SK-N-SH (cell line): ENCODE measurements around the gene MAGEB6. TPM values are rescaled to one million over a fixed set of nuclear protein-coding genes. Genes with fewer than 3 reads are reported as not detected.

Experiments
- CTCF ChIA-PET: fragments of 300-600, 350-600 bp; formaldehyde crosslinking; extraction: SDS; loops from one replicate; lab custom pipeline; 2021; lab: Yijun Ruan, JAX
- POLR2A ChIA-PET: fragments of 350-600 bp; sonication (Branson Sonifier 250); formaldehyde crosslinking; extraction: SDS; loops from one replicate; lab custom pipeline; 2020; ENCODE audit warnings: antibody characterized with exemption, inconsistent platforms; lab: Yijun Ruan, JAX
- DNase-seq: peaks from one replicate; pipeline ENCODE4 v3.0.0; 2012
- H2AFZ ChIP-seq: fragments of 200-600 bp; sonication (generic); 2 replicates; pipeline ENCODE4 v1.8.1; 2016; ENCODE audit warnings: antibody characterized with exemption, mild to moderate bottlenecking, low read depth
- H3F3A ChIP-seq: fragments of 200-600 bp; sonication (generic); replicated peaks from 2 replicates; pipeline ENCODE3; 2016; ENCODE audit warnings: antibody characterized with exemption, mild to moderate bottlenecking; ENCODE audit not compliant: insufficient read depth
- H3K27ac ChIP-seq, 2 experiments: fragments of 200-500 bp in 1 of 2; fragments of 200-600 bp in 1 of 2; sonication (Bioruptor generic) in 1 of 2; sonication (generic), shearing (Covaris generic) in 1 of 2; 2 replicates each; pipeline versions ENCODE4 v1.5.1 to v1.6.1; 2014 to 2016; ENCODE audit warnings: low read depth in 2 of 2, inconsistent platforms in 1 of 2, low read length in 1 of 2, mild to moderate bottlenecking in 1 of 2, mixed read lengths in 1 of 2
- H3K27me3 ChIP-seq: fragments of 200-600 bp; sonication (generic), shearing (Covaris generic); 2 replicates; pipeline ENCODE4 v1.6.1; 2016; ENCODE audit warnings: mixed run types; ENCODE audit not compliant: insufficient read depth
- H3K36me3 ChIP-seq, 2 experiments: fragments of 200-500 bp in 1 of 2; fragments of 200-600 bp in 1 of 2; sonication (Bioruptor generic) in 1 of 2; sonication (generic) in 1 of 2; replicated peaks in 1 of 2; 2 replicates each; pipeline versions ENCODE3 to v1.5.1; 2014 to 2016; ENCODE audit warnings: low read length in 1 of 2, mild to moderate bottlenecking in 1 of 2; ENCODE audit not compliant: insufficient read depth in 2 of 2, control insufficient read depth in 1 of 2
- H3K4me1 ChIP-seq, 2 experiments: fragments of 200-500 bp in 1 of 2; fragments of 200-600 bp in 1 of 2; sonication (Bioruptor generic) in 1 of 2; sonication (generic), shearing (Covaris generic) in 1 of 2; 2 replicates each; pipeline versions ENCODE4 v1.5.1 to v1.6.1; 2014 to 2016; ENCODE audit warnings: low read depth in 1 of 2, low read length in 1 of 2, mixed run types in 1 of 2; ENCODE audit not compliant: insufficient read depth in 2 of 2, control insufficient read depth in 1 of 2
- H3K4me2 ChIP-seq: fragments of 200-600 bp; sonication (generic), shearing (Covaris generic); 2 replicates; pipeline ENCODE4 v1.6.1; 2017; ENCODE audit warnings: mixed run types
- H3K4me3 ChIP-seq, 2 experiments: fragments of 200-500 bp in 1 of 2; fragments of 200-600 bp in 1 of 2; sonication (Bioruptor generic) in 1 of 2; sonication (generic), shearing (Covaris generic) in 1 of 2; 2 replicates each; pipeline versions ENCODE4 v1.5.1 to v1.8.1; 2014 to 2016; ENCODE audit warnings: low read depth in 2 of 2, inconsistent platforms in 1 of 2, low read length in 1 of 2, mild to moderate bottlenecking in 1 of 2, mixed read lengths in 1 of 2, moderate library complexity in 1 of 2
- H3K79me2 ChIP-seq: fragments of 200-600 bp; sonication (generic); 2 replicates; pipeline ENCODE4 v1.8.1; 2017; ENCODE audit warnings: mild to moderate bottlenecking; ENCODE audit not compliant: insufficient read depth
- H3K9ac ChIP-seq: fragments of 200-600 bp; sonication (generic); 2 replicates; pipeline ENCODE4 v1.6.1; 2017; ENCODE audit warnings: mixed run types
- H3K9me2 ChIP-seq: fragments of 200-600 bp; sonication (generic); 2 replicates; pipeline ENCODE4 v1.6.1; 2017; ENCODE audit warnings: mixed run types
- H3K9me3 ChIP-seq: fragments of 200-600 bp; sonication (generic); 2 replicates; pipeline ENCODE4 v1.6.1; 2017; ENCODE audit warnings: mixed run types, mild to moderate bottlenecking, moderate library complexity
- H4K20me1 ChIP-seq: fragments of 200-600 bp; sonication (generic); 2 replicates; pipeline ENCODE4 v1.6.1; 2017; ENCODE audit warnings: mild to moderate bottlenecking, mixed run types; ENCODE audit not compliant: insufficient read depth
- ELF1 ChIP-seq: IDR thresholded peaks from 2 replicates; pipeline ENCODE4 v1.4.0; 2012
- EP300 ChIP-seq, 2 experiments: IDR thresholded peaks; 2 replicates each; pipeline versions ENCODE4 v1.4.0 to v1.6.1; 2012; ENCODE audit warnings: borderline replicate concordance in 1 of 2, low read depth in 1 of 2, low read length in 1 of 2
- JUND ChIP-seq: IDR thresholded peaks from 2 replicates; pipeline ENCODE4 v1.4.0; 2012
- MXI1 ChIP-seq: IDR thresholded peaks from 2 replicates; pipeline ENCODE4 v1.6.1; 2012; ENCODE audit warnings: mild to moderate bottlenecking, low read depth, low read length, improper control_type of control experiment
- NRF1 ChIP-seq: IDR thresholded peaks from 2 replicates; pipeline ENCODE4 v1.6.1; 2012; ENCODE audit warnings: low read depth, mild to moderate bottlenecking, low read length
- POLR2AphosphoS5 ChIP-seq: IDR thresholded peaks from 2 replicates; pipeline ENCODE4 v1.6.1; 2012; ENCODE audit warnings: low read depth, low read length
- RFX5 ChIP-seq: IDR thresholded peaks from 2 replicates; pipeline ENCODE4 v1.6.1; 2012; ENCODE audit warnings: mild to moderate bottlenecking, improper control_type of control experiment, low read length
- SIN3A ChIP-seq: IDR thresholded peaks from 2 replicates; pipeline ENCODE4 v1.6.1; 2012; ENCODE audit warnings: low read depth, mild to moderate bottlenecking, low read length, moderate library complexity, borderline replicate concordance
- SMC3 ChIP-seq: IDR thresholded peaks from 2 replicates; pipeline ENCODE4 v1.6.1; 2012; ENCODE audit warnings: low read depth, low read length, improper control_type of control experiment
- TEAD4 ChIP-seq: IDR thresholded peaks from 2 replicates; pipeline ENCODE4 v1.4.0; 2012; ENCODE audit warnings: mild to moderate bottlenecking, borderline replicate concordance; ENCODE audit not compliant: insufficient read depth
- WGBS: methylation state at CpG from one replicate; pipeline ENCODE4 v1.1.6; 2017; ENCODE audit warnings: low lambda C conversion rate; 5-methylcytosine and 5-hydroxymethylcytosine counted together
- polyA plus RNA-seq, 3 experiments: library from polyadenylated mRNA; depleted of rRNA; stranded (reverse); fragments of >200 nt; gene quantifications; 2 replicates each; pipeline ENCODE4 v1.2.3, GENCODE V29; 2012
- TF ChIP-seq, protein P1 (sequence below): fragments of 150-350 bp; IDR thresholded peaks from 2 replicates; pipeline ENCODE4 v1.6.1; 2016; ENCODE audit warnings: mild to moderate bottlenecking, low read depth, low read length
- TF ChIP-seq, protein P2 (sequence below): fragments of 200-600 bp; sonication (generic); IDR thresholded peaks from 2 replicates; pipeline ENCODE4 v1.6.1; 2017; ENCODE audit warnings: antibody characterized with exemption, mild to moderate bottlenecking, moderate library complexity
- TF ChIP-seq, protein P3 (sequence below): IDR thresholded peaks from 2 replicates; pipeline ENCODE4 v1.4.0; 2012; ENCODE audit warnings: low read depth, borderline replicate concordance
- TF ChIP-seq, protein P4 (sequence below): fragments of 150-350 bp; IDR thresholded peaks from 2 replicates; pipeline ENCODE4 v1.6.1; 2017; ENCODE audit warnings: antibody characterized with exemption, low read length, low read depth, borderline replicate concordance
- TF ChIP-seq, protein P5 (sequence below): IDR thresholded peaks from 2 replicates; pipeline ENCODE4 v1.4.0; 2012; ENCODE audit warnings: low read depth

The MAGEB6 gene, protein sequence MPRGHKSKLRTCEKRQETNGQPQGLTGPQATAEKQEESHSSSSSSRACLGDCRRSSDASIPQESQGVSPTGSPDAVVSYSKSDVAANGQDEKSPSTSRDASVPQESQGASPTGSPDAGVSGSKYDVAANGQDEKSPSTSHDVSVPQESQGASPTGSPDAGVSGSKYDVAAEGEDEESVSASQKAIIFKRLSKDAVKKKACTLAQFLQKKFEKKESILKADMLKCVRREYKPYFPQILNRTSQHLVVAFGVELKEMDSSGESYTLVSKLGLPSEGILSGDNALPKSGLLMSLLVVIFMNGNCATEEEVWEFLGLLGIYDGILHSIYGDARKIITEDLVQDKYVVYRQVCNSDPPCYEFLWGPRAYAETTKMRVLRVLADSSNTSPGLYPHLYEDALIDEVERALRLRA
- polyA plus RNA-seq (2012; rRNA removed) = 0.67 and 1.1 TPM in 2 replicates
- 0.76 and 0.80 TPM in 2 replicates for polyA plus RNA-seq (2012; cell fraction: cytosol; rRNA removed)
- 0.42 and 0.77 TPM in 2 replicates for polyA plus RNA-seq (2012; cell fraction: nucleus; rRNA removed)

DNA sequence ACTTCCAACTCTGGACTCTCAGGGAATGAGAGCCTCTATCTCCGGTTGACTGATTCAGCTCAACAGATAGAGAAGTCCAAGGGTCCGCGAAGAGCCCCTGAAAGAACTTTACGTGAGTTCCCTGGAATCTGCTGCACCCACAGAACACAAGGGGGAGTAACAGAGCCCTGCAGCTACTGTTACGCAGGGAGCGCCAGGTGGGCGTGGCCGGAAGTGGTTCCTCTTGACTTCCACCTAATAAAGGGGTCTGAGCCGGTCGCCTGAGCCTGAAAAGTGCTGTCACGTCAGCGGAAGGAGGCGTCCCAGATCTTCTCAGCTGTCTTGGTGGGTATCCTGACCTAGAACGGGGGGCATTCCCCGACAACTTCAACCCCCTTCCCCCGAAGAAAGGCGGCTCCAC lies at the start of gene MAGEB6:
Gene MAGEB6, plus strand, starts transcription at position 237 of the 400 bp plus-strand sequence. CDS start 1,407 bp downstream, outside the sequence.
- Histone ChIP-seq H3K4me1 (no peaks in the 10 kb centered on the region), H3F3A (no peaks in the 10 kb centered on the region), H3K27ac (no peak within 1 kb of the TSS), H2AFZ (no peak within 1 kb of the TSS), H3K9me2 (no peaks in the 10 kb centered on the region), H3K9me3 (no peaks in the 10 kb centered on the region), H3K36me3 (no peaks in the 10 kb centered on the region), H3K4me2 (no peak within 1 kb of the TSS), H3K79me2 (no peaks in the 10 kb centered on the region), H3K4me3 (no peak within 1 kb of the TSS), H3K27me3 (no peaks in the 10 kb centered on the region), H3K9ac (no peak within 1 kb of the TSS), H4K20me1 (no peaks in the 10 kb centered on the region)
- CTCF ChIA-PET = no interaction called here
- TF ChIP-seq, protein P1, sequence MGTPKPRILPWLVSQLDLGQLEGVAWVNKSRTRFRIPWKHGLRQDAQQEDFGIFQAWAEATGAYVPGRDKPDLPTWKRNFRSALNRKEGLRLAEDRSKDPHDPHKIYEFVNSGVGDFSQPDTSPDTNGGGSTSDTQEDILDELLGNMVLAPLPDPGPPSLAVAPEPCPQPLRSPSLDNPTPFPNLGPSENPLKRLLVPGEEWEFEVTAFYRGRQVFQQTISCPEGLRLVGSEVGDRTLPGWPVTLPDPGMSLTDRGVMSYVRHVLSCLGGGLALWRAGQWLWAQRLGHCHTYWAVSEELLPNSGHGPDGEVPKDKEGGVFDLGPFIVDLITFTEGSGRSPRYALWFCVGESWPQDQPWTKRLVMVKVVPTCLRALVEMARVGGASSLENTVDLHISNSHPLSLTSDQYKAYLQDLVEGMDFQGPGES = no peak
- TF ChIP-seq ELF1 = no peak
- TF ChIP-seq, protein P2, sequence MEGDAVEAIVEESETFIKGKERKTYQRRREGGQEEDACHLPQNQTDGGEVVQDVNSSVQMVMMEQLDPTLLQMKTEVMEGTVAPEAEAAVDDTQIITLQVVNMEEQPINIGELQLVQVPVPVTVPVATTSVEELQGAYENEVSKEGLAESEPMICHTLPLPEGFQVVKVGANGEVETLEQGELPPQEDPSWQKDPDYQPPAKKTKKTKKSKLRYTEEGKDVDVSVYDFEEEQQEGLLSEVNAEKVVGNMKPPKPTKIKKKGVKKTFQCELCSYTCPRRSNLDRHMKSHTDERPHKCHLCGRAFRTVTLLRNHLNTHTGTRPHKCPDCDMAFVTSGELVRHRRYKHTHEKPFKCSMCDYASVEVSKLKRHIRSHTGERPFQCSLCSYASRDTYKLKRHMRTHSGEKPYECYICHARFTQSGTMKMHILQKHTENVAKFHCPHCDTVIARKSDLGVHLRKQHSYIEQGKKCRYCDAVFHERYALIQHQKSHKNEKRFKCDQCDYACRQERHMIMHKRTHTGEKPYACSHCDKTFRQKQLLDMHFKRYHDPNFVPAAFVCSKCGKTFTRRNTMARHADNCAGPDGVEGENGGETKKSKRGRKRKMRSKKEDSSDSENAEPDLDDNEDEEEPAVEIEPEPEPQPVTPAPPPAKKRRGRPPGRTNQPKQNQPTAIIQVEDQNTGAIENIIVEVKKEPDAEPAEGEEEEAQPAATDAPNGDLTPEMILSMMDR = no peak
- TF ChIP-seq POLR2AphosphoS5 = no peak
- TF ChIP-seq, protein P3, sequence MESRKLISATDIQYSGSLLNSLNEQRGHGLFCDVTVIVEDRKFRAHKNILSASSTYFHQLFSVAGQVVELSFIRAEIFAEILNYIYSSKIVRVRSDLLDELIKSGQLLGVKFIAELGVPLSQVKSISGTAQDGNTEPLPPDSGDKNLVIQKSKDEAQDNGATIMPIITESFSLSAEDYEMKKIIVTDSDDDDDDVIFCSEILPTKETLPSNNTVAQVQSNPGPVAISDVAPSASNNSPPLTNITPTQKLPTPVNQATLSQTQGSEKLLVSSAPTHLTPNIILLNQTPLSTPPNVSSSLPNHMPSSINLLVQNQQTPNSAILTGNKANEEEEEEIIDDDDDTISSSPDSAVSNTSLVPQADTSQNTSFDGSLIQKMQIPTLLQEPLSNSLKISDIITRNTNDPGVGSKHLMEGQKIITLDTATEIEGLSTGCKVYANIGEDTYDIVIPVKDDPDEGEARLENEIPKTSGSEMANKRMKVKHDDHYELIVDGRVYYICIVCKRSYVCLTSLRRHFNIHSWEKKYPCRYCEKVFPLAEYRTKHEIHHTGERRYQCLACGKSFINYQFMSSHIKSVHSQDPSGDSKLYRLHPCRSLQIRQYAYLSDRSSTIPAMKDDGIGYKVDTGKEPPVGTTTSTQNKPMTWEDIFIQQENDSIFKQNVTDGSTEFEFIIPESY = no peak
- TF ChIP-seq EP300 (IDR thresholded peaks at IDR 0.05; ENCODE audit: borderline replicate concordance in 1 of 2, low read depth in 1 of 2, low read length in 1 of 2) = no peak
- TF ChIP-seq, protein P4, sequence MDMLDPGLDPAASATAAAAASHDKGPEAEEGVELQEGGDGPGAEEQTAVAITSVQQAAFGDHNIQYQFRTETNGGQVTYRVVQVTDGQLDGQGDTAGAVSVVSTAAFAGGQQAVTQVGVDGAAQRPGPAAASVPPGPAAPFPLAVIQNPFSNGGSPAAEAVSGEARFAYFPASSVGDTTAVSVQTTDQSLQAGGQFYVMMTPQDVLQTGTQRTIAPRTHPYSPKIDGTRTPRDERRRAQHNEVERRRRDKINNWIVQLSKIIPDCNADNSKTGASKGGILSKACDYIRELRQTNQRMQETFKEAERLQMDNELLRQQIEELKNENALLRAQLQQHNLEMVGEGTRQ = no peak
- no peak for TF ChIP-seq RFX5
- TF ChIP-seq, protein P5, sequence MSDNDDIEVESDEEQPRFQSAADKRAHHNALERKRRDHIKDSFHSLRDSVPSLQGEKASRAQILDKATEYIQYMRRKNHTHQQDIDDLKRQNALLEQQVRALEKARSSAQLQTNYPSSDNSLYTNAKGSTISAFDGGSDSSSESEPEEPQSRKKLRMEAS = no peak
- TF ChIP-seq JUND = no peak
- TF ChIP-seq MXI1 = no peak
- no peak for TF ChIP-seq SMC3
- TF ChIP-seq NRF1 = no peak
- TF ChIP-seq TEAD4 = no peak
- no peak for TF ChIP-seq SIN3A
- POLR2A ChIA-PET = no interaction called here
- DNase-seq = no peak
- WGBS = 20% methylated on average over 5 of the region's 17 CpGs
